Neural cell (in vitro differentiated cells): Measurements from ENCODE around the gene ITGA8. TPM values are rescaled to one million over a fixed set of nuclear protein-coding genes. Genes with fewer than 3 reads are reported as not detected.
A peak's percentile ranks its signal among the peaks of the same experiment; 100 is the strongest.

ENCODE experiments used
- H2AFZ ChIP-seq: fragments of 200-600, 300-800 bp; sonication (generic), shearing (Covaris generic); 2 replicates; pipeline ENCODE4 v1.6.0; 2014; ENCODE audit warnings: low read depth, mild to moderate bottlenecking, antibody characterized with exemption, low read length, moderate library complexity
- H3F3A ChIP-seq: fragments of 200-600 bp; shearing (Covaris generic); 2 replicates; pipeline ENCODE4 v1.6.1; 2016; ENCODE audit warnings: mild to moderate bottlenecking, moderate library complexity, mixed read lengths, antibody characterized with exemption, low read length; ENCODE audit not compliant: insufficient read depth, poor library complexity, severe bottlenecking
- H3K27ac ChIP-seq: fragments of 200-600, 300-800 bp; sonication (generic), shearing (Covaris generic); 2 replicates; pipeline ENCODE4 v1.5.1; 2014; ENCODE audit warnings: mild to moderate bottlenecking, low read length, moderate library complexity
- H3K27me3 ChIP-seq: fragments of 300-800, 200-600 bp; sonication (generic), shearing (Covaris generic); 2 replicates; pipeline ENCODE4 v1.6.0; 2014; ENCODE audit warnings: mild to moderate bottlenecking, low read depth, low read length, moderate library complexity; ENCODE audit not compliant: insufficient read depth
- H3K36me3 ChIP-seq: fragments of 300-800, 200-600 bp; sonication (generic), shearing (Covaris generic); 2 replicates; pipeline ENCODE4 v1.5.1; 2014; ENCODE audit warnings: mild to moderate bottlenecking, antibody characterized with exemption, low read length, moderate library complexity; ENCODE audit not compliant: insufficient read depth
- H3K4me2 ChIP-seq: fragments of 300-800, 200-600 bp; sonication (generic), shearing (Covaris generic); 2 replicates; pipeline ENCODE4 v1.6.0; 2014; ENCODE audit warnings: mild to moderate bottlenecking, low read length
- H3K4me3 ChIP-seq: fragments of 300-800, 200-600 bp; sonication (generic), shearing (Covaris generic); 2 replicates; pipeline ENCODE4 v1.5.1; 2014; ENCODE audit warnings: mild to moderate bottlenecking, low read length, moderate library complexity
- H3K79me2 ChIP-seq: fragments of 200-600 bp; shearing (Covaris generic); replicated peaks from 2 replicates; pipeline ENCODE4 v1.6.0; 2014; ENCODE audit warnings: mild to moderate bottlenecking, low read length, moderate library complexity; ENCODE audit not compliant: insufficient read depth
- H3K9ac ChIP-seq: fragments of 300-800, 200-600 bp; sonication (generic), shearing (Covaris generic); 2 replicates; pipeline ENCODE4 v1.6.1; 2016; ENCODE audit warnings: mild to moderate bottlenecking, low read length, mixed read lengths
- H3K9me2 ChIP-seq: fragments of 200-600 bp; shearing (Covaris generic); 2 replicates; pipeline ENCODE4 v1.6.1; 2016; ENCODE audit warnings: mild to moderate bottlenecking, low read length, mixed read lengths; ENCODE audit not compliant: insufficient read depth
- H3K9me3 ChIP-seq: fragments of 200-600, 300-800 bp; sonication (generic), shearing (Covaris generic); 2 replicates; pipeline ENCODE4 v1.6.1; 2016; ENCODE audit warnings: mild to moderate bottlenecking, mixed run types, low read length, moderate library complexity, mixed read lengths
- H4K20me1 ChIP-seq: fragments of 200-600 bp; shearing (Covaris generic); 2 replicates; pipeline ENCODE4 v1.6.1; 2016; ENCODE audit warnings: mild to moderate bottlenecking, mixed run types; ENCODE audit not compliant: insufficient read depth
- EP300 ChIP-seq: fragments of 450-650 bp; conservative IDR thresholded peaks from 2 replicates; pipeline ENCODE4 v1.6.1; 2014; ENCODE audit warnings: antibody characterized with exemption, mild to moderate bottlenecking, moderate library complexity; ENCODE audit not compliant: poor library complexity, severe bottlenecking
- EZH2 ChIP-seq: fragments of 200-600, 300-800 bp; shearing (Covaris generic), sonication (generic); IDR thresholded peaks from 2 replicates; pipeline ENCODE4 v1.6.1; 2014; ENCODE audit warnings: antibody characterized with exemption, low read length, borderline replicate concordance, mild to moderate bottlenecking; ENCODE audit not compliant: insufficient read depth, poor library complexity, severe bottlenecking
- MXI1 ChIP-seq: fragments of 450-650 bp; conservative IDR thresholded peaks from 2 replicates; pipeline ENCODE4 v1.6.1; 2014; ENCODE audit warnings: antibody characterized with exemption, mild to moderate bottlenecking; ENCODE audit not compliant: poor library complexity, severe bottlenecking
- POLR2AphosphoS5 ChIP-seq: IDR thresholded peaks from 2 replicates; pipeline ENCODE4 v1.6.1; 2012
- RAD21 ChIP-seq: fragments of 450-650 bp; conservative IDR thresholded peaks from 2 replicates; pipeline ENCODE4 v1.6.1; 2014; ENCODE audit warnings: antibody characterized with exemption, mild to moderate bottlenecking, moderate library complexity
- SMC3 ChIP-seq: fragments of 450-650 bp; conservative IDR thresholded peaks from 2 replicates; pipeline ENCODE4 v1.6.1; 2014; ENCODE audit warnings: antibody characterized with exemption, mild to moderate bottlenecking, moderate library complexity; ENCODE audit not compliant: poor library complexity
- TAF1 ChIP-seq: IDR thresholded peaks from 2 replicates; pipeline ENCODE4 v1.6.1; 2012; ENCODE audit warnings: low read depth
- polyA plus RNA-seq: library from polyadenylated mRNA; depleted of rRNA; stranded (reverse); fragments of >200 nt; gene quantifications from 2 replicates; pipeline ENCODE4 v1.2.3, GENCODE V29; 2014
- TF ChIP-seq, protein P1 (sequence below): fragments of 450-650 bp; IDR thresholded peaks from 2 replicates; pipeline ENCODE4 v1.5.1; 2014; ENCODE audit warnings: antibody characterized with exemption, mild to moderate bottlenecking, moderate library complexity; ENCODE audit not compliant: poor library complexity, severe bottlenecking
- TF ChIP-seq, protein P2 (sequence below): IDR thresholded peaks from 2 replicates; pipeline ENCODE4 v1.6.1; 2012; ENCODE audit warnings: borderline replicate concordance

The ITGA8 gene
- polyA plus RNA-seq, 1 donor from 2014 or later: 0.11 TPM

DNA sequence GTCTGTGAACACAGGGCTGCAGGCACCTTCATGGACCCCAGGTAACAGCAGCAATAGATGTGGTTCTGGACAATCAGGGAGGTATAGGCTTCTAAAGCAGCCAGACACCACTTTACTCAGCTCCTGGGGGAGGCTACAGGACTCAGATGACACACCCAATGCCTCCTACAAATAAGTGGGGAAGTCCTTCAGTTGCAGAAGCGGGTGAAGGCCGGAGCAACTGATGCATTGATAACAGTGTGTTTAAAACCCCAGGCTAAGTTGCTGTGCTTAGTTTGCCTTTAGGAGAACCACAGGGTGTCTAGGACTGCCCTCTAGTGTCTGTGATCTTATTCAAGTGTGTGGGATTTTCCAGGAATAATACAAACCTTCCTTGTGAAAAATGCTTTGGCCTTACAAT, 5.9 kb upstream of the ITGA8 start:
- Histone ChIP-seq H2AFZ (no peak overlapping the region), H3F3A (no peaks in the 10 kb centered on the region), H3K9ac (no peak overlapping the region), H3K27ac (no peak overlapping the region), H3K36me3 (no peaks in the 10 kb centered on the region), H4K20me1 (no peaks in the 10 kb centered on the region), H3K9me2 (no peaks in the 10 kb centered on the region), H3K4me3 (no peak overlapping the region), H3K27me3 (peaks cover 6% of the 10 kb centered on the region), H3K9me3 (no peaks in the 10 kb centered on the region), H3K79me2 (no peaks in the 10 kb centered on the region), H3K4me2 (no peak overlapping the region)
- TF ChIP-seq SMC3 (peak; percentile 83), RAD21 (peak; percentile 82), EZH2 (no peak)
- TF ChIP-seq, protein P1, sequence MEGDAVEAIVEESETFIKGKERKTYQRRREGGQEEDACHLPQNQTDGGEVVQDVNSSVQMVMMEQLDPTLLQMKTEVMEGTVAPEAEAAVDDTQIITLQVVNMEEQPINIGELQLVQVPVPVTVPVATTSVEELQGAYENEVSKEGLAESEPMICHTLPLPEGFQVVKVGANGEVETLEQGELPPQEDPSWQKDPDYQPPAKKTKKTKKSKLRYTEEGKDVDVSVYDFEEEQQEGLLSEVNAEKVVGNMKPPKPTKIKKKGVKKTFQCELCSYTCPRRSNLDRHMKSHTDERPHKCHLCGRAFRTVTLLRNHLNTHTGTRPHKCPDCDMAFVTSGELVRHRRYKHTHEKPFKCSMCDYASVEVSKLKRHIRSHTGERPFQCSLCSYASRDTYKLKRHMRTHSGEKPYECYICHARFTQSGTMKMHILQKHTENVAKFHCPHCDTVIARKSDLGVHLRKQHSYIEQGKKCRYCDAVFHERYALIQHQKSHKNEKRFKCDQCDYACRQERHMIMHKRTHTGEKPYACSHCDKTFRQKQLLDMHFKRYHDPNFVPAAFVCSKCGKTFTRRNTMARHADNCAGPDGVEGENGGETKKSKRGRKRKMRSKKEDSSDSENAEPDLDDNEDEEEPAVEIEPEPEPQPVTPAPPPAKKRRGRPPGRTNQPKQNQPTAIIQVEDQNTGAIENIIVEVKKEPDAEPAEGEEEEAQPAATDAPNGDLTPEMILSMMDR: peak; percentile 78

- Histone ChIP-seq H3K27ac (no peak overlapping the region), H3K9ac (no peak overlapping the region), H4K20me1 (no peaks in the 10 kb centered on the region), H3K4me2 (no peak overlapping the region), H3K27me3 (peaks cover 14% of the 10 kb centered on the region), H3K79me2 (no peaks in the 10 kb centered on the region), H3K36me3 (no peaks in the 10 kb centered on the region), H3F3A (no peaks in the 10 kb centered on the region), H3K9me3 (no peaks in the 10 kb centered on the region), H3K9me2 (no peaks in the 10 kb centered on the region), H3K4me3 (no peak overlapping the region), H2AFZ (no peak overlapping the region)
- no peak for TF ChIP-seq TAF1
- no peak for TF ChIP-seq POLR2AphosphoS5
- no peak for TF ChIP-seq RAD21
- TF ChIP-seq EP300: no peak
- no peak for TF ChIP-seq MXI1
- TF ChIP-seq, protein P2, sequence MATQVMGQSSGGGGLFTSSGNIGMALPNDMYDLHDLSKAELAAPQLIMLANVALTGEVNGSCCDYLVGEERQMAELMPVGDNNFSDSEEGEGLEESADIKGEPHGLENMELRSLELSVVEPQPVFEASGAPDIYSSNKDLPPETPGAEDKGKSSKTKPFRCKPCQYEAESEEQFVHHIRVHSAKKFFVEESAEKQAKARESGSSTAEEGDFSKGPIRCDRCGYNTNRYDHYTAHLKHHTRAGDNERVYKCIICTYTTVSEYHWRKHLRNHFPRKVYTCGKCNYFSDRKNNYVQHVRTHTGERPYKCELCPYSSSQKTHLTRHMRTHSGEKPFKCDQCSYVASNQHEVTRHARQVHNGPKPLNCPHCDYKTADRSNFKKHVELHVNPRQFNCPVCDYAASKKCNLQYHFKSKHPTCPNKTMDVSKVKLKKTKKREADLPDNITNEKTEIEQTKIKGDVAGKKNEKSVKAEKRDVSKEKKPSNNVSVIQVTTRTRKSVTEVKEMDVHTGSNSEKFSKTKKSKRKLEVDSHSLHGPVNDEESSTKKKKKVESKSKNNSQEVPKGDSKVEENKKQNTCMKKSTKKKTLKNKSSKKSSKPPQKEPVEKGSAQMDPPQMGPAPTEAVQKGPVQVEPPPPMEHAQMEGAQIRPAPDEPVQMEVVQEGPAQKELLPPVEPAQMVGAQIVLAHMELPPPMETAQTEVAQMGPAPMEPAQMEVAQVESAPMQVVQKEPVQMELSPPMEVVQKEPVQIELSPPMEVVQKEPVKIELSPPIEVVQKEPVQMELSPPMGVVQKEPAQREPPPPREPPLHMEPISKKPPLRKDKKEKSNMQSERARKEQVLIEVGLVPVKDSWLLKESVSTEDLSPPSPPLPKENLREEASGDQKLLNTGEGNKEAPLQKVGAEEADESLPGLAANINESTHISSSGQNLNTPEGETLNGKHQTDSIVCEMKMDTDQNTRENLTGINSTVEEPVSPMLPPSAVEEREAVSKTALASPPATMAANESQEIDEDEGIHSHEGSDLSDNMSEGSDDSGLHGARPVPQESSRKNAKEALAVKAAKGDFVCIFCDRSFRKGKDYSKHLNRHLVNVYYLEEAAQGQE: no peak
- TF ChIP-seq, protein P1: no peak
- no peak for TF ChIP-seq EZH2
- no peak for TF ChIP-seq SMC3
Measured at GRCh38 chr10:15724683-15725082, 5.0 kb upstream of the ITGA8 start.
